Panc1 (cell line): ENCODE data around the gene CASR. TPM values are rescaled to one million over a fixed set of nuclear protein-coding genes. Genes with fewer than 3 reads are reported as not detected.

ENCODE experiments used
- ATAC-seq: fragments of 200-7000 bp; cut with Tn5 transposase; 2 replicates; pipeline ENCODE4 v1.9.1; 2020; ENCODE audit warnings: mild to moderate bottlenecking, moderate library complexity
- BruUV-seq: library from RNA; stranded (reverse); fragments of 400-500 nt; replicated peaks from 2 replicates; lab custom pipeline; 2021; lab: Mats Ljungman, UMichigan
- CTCF ChIA-PET: fragments of 300-600 bp; sonication (Branson Sonifier 250); formaldehyde crosslinking; loops from one replicate; lab custom pipeline; 2022; ENCODE audit warnings: antibody characterized with exemption; lab: Charles Lee
- POLR2A ChIA-PET: fragments of 300-600 bp; sonication (Branson Sonifier 250); formaldehyde crosslinking; loops from one replicate; lab custom pipeline; 2022; ENCODE audit warnings: antibody characterized with exemption; lab: Charles Lee
- DNase-seq: peaks from one replicate; pipeline ENCODE4 v3.0.0-alpha.2; 2010; ENCODE audit warnings: low read depth, low spot score
- H3K27ac ChIP-seq: 2 replicates; pipeline ENCODE4 v1.5.1; 2011; ENCODE audit warnings: mild to moderate bottlenecking, low read length, inconsistent platforms
- H3K27me3 ChIP-seq: fragments of 200-500 bp; sonication (Bioruptor generic); 2 replicates; pipeline ENCODE4 v1.6.0; 2014; ENCODE audit warnings: low read length, inconsistent platforms; ENCODE audit not compliant: control insufficient read depth, insufficient read depth
- H3K36me3 ChIP-seq: fragments of 200-500 bp; sonication (Bioruptor generic); 2 replicates; pipeline ENCODE4 v1.5.1; 2014; ENCODE audit warnings: inconsistent platforms, mild to moderate bottlenecking, low read length, moderate library complexity; ENCODE audit not compliant: control insufficient read depth, insufficient read depth
- H3K4me1 ChIP-seq: 2 replicates; pipeline ENCODE4 v1.5.1; 2011; ENCODE audit warnings: inconsistent platforms, mild to moderate bottlenecking, low read length, moderate library complexity; ENCODE audit not compliant: control insufficient read depth, insufficient read depth
- H3K4me3 ChIP-seq, 2 experiments: 2 replicates each; pipeline ENCODE4 v1.5.1; 2011 to 2012; ENCODE audit warnings: low read depth in 2 of 2, low read length in 2 of 2, mild to moderate bottlenecking in 2 of 2, inconsistent platforms in 1 of 2, moderate library complexity in 1 of 2
- H3K9me3 ChIP-seq: fragments of 200-500 bp; sonication (Bioruptor generic); 2 replicates; pipeline ENCODE4 v1.5.1; 2014; ENCODE audit warnings: low read depth, mild to moderate bottlenecking, inconsistent platforms, low read length, moderate library complexity; ENCODE audit not compliant: control insufficient read depth, insufficient read depth
- CTCF ChIP-seq: fragments of 450-650 bp; IDR thresholded peaks from 2 replicates; pipeline ENCODE4 v1.5.1; 2017; ENCODE audit warnings: mild to moderate bottlenecking
- POLR2AphosphoS5 ChIP-seq: IDR thresholded peaks from 2 replicates; pipeline ENCODE4 v1.6.1; 2012; ENCODE audit warnings: mild to moderate bottlenecking, low read depth, low read length, moderate library complexity
- REST ChIP-seq, 2 experiments: IDR thresholded peaks; 2 replicates each; pipeline ENCODE4 v1.6.1; 2011 to 2012; ENCODE audit warnings: low read depth in 2 of 2, control low read depth in 1 of 2, low read length in 1 of 2, mild to moderate bottlenecking in 1 of 2, moderate library complexity in 1 of 2; ENCODE audit not compliant: insufficient read depth in 1 of 2
- SIN3A ChIP-seq: IDR thresholded peaks from 2 replicates; pipeline ENCODE4 v1.6.1; 2012; ENCODE audit warnings: low read depth, mild to moderate bottlenecking, low read length, moderate library complexity, borderline replicate concordance; ENCODE audit not compliant: insufficient read depth
- TCF7L2 ChIP-seq: IDR thresholded peaks from 2 replicates; pipeline ENCODE4 v1.6.1; 2011; ENCODE audit warnings: mild to moderate bottlenecking, low read depth, low read length, inconsistent platforms
- in situ Hi-C: cut with HindIII; loops from 2 replicates; pipeline ENCODE4 v1.10.0; 2016; ENCODE audit warnings: low sequenced_read_pairs, low pct_unique_long_range_greater_than_20kb
- intact Hi-C: fragments of 100-400 bp; cut with micrococcal nuclease; formaldehyde crosslinking; loops from one replicate; pipeline ENCODE4 v1.10.0; 2022; ENCODE audit not compliant: unreplicated experiment
- total RNA-seq: library from RNA; stranded (reverse); gene quantifications from one replicate; pipeline ENCODE4 v1.2.1, GENCODE V29; 2021; ENCODE audit not compliant: unreplicated experiment

CASR gene
- total RNA-seq, 1 experiment from 2014 or later: not detected

- in situ Hi-C loops: no loop called here
- POLR2A ChIA-PET: no interaction called here
Measured at GRCh38 chr3:122283796-122284445, 100.5 kb downstream of the CASR start.

GRCh38 chr3:122284486-122284885 lies 101.0 kb downstream of the CASR start:
- ChIA-PET CTCF (no interaction called here), POLR2A (no interaction called here)
- ATAC-seq (no peak), DNase-seq (no peak)
- Histone ChIP-seq H3K4me3 (no peak overlapping the region), H3K27ac (no peak overlapping the region), H3K36me3 (no peaks in the 10 kb centered on the region), H3K4me1 (no peaks in the 10 kb centered on the region), H3K9me3 (no peaks in the 10 kb centered on the region), H3K27me3 (peaks cover 20% of the 10 kb centered on the region)
- intact Hi-C loops: no loop called here
- in situ Hi-C loops: no loop called here
- no TSS peak for BruUV-seq
- TF ChIP-seq SIN3A (no peak), POLR2AphosphoS5 (no peak), CTCF (no peak), REST (IDR thresholded peaks at IDR 0.05; ENCODE audit: insufficient read depth in 1 of 2, low read depth in 2 of 2, low read length in 1 of 2) (no peak), TCF7L2 (no peak)

More at GRCh38 chr3:122283796-122284445, 100.5 kb downstream of the CASR start:
- H3K4me1 ChIP-seq: no peaks in the 10 kb centered on the region
- TF ChIP-seq REST (IDR thresholded peaks at IDR 0.05; ENCODE audit: insufficient read depth in 1 of 2, low read depth in 2 of 2, low read length in 1 of 2): no peak
- TF ChIP-seq TCF7L2: no peak
- TF ChIP-seq POLR2AphosphoS5: no peak
- no peak for TF ChIP-seq SIN3A
- no peak for TF ChIP-seq CTCF
- no peak for DNase-seq
- no peak overlapping the region for H3K27ac ChIP-seq
- H3K36me3 ChIP-seq: no peaks in the 10 kb centered on the region
- H3K4me3 ChIP-seq: no peak overlapping the region
- no peak for ATAC-seq
- intact Hi-C loops: no loop called here
- CTCF ChIA-PET: no interaction called here
- H3K9me3 ChIP-seq: no peaks in the 10 kb centered on the region
- peaks cover 24% of the 10 kb centered on the region for H3K27me3 ChIP-seq
- BruUV-seq: no TSS peak
